GM23338 (cell line): ENCODE measurements around the gene COTL1. TPM values are rescaled to one million over a fixed set of nuclear protein-coding genes. Genes with fewer than 3 reads are reported as not detected.

ENCODE experiments used
- ATAC-seq: fragments of 200-7000 bp; cut with Tn5 transposase; 3 replicates; pipeline ENCODE4 v1.9.1; 2020
- DNase-seq: peaks from one replicate; pipeline ENCODE4 v3.0.0-alpha.2; 2015; ENCODE audit warnings: low spot score
- H2AFZ ChIP-seq: fragments of 200-600 bp; sonication (generic); 2 replicates; pipeline ENCODE4 v1.8.0; 2016; ENCODE audit warnings: antibody characterized with exemption, mild to moderate bottlenecking, moderate library complexity
- H3F3A ChIP-seq: fragments of 200-600 bp; sonication (generic); replicated peaks from 2 replicates; pipeline ENCODE4 v1.8.0; 2017; ENCODE audit warnings: antibody characterized with exemption, mixed run types, low read depth
- H3K27ac ChIP-seq: fragments of 200-600 bp; sonication (generic); 2 replicates; pipeline ENCODE4 v1.6.1; 2016; ENCODE audit warnings: low read depth
- H3K27me3 ChIP-seq: fragments of 200-600 bp; sonication (generic); 2 replicates; pipeline ENCODE4 v1.8.0; 2016; ENCODE audit warnings: mild to moderate bottlenecking, mixed run types, moderate library complexity; ENCODE audit not compliant: insufficient read depth
- H3K36me3 ChIP-seq: fragments of 200-600 bp; sonication (generic); 2 replicates; pipeline ENCODE4 v1.8.0; 2016; ENCODE audit warnings: mild to moderate bottlenecking; ENCODE audit not compliant: insufficient read depth
- H3K4me1 ChIP-seq: fragments of 200-600 bp; sonication (generic); 2 replicates; pipeline ENCODE4 v1.8.0; 2016; ENCODE audit warnings: mild to moderate bottlenecking, moderate library complexity; ENCODE audit not compliant: insufficient read depth
- H3K4me2 ChIP-seq: fragments of 200-600 bp; sonication (generic); 2 replicates; pipeline ENCODE4 v1.7.1; 2017; ENCODE audit warnings: mixed run types
- H3K4me3 ChIP-seq: fragments of 200-600 bp; sonication (generic); 2 replicates; pipeline ENCODE4 v1.6.1; 2016; ENCODE audit warnings: mixed run types
- H3K79me2 ChIP-seq: fragments of 200-600 bp; sonication (generic); replicated peaks from 2 replicates; pipeline ENCODE4 v1.8.0; 2017; ENCODE audit warnings: mild to moderate bottlenecking; ENCODE audit not compliant: insufficient read depth
- H3K9me2 ChIP-seq: fragments of 200-600 bp; sonication (generic); 2 replicates; pipeline ENCODE4 v1.8.0; 2017; ENCODE audit not compliant: insufficient read depth
- H4K20me1 ChIP-seq: fragments of 200-600 bp; sonication (generic); replicated peaks from 2 replicates; pipeline ENCODE4 v1.8.0; 2017; ENCODE audit warnings: mild to moderate bottlenecking; ENCODE audit not compliant: insufficient read depth
- H3K27ac Mint-ChIP-seq: 2 replicates; pipeline ENCODE4 v1.8.0; 2020; ENCODE audit warnings: inconsistent platforms, mild to moderate bottlenecking, moderate library complexity, mixed read lengths
- H3K27me3 Mint-ChIP-seq: 3 replicates; pipeline ENCODE4 v1.8.0; 2022; ENCODE audit warnings: low read depth, mild to moderate bottlenecking, moderate library complexity, mixed read lengths, inconsistent platforms; ENCODE audit not compliant: insufficient read depth, poor library complexity
- H3K36me3 Mint-ChIP-seq: 3 replicates; pipeline ENCODE4 v1.8.0; 2021; ENCODE audit warnings: low read depth, mild to moderate bottlenecking, inconsistent platforms, moderate library complexity, mixed read lengths
- H3K4me1 Mint-ChIP-seq: 3 replicates; pipeline ENCODE4 v1.8.0; 2020; ENCODE audit warnings: mild to moderate bottlenecking, inconsistent platforms, mixed read lengths
- H3K4me3 Mint-ChIP-seq: 3 replicates; pipeline ENCODE4 v1.8.0; 2021; ENCODE audit warnings: moderate library complexity, mild to moderate bottlenecking, inconsistent platforms, mixed read lengths
- H3K9me3 Mint-ChIP-seq: 3 replicates; pipeline ENCODE4 v1.8.0; 2020; ENCODE audit warnings: moderate library complexity, mild to moderate bottlenecking, inconsistent platforms, mixed read lengths
- CREB1 ChIP-seq: fragments of 250-450 bp; sonication (Bioruptor Pico); IDR thresholded peaks from 2 replicates; pipeline ENCODE4 v1.5.0; 2020; ENCODE audit warnings: low read depth, mild to moderate bottlenecking, moderate library complexity
- ETS1 ChIP-seq: IDR thresholded peaks from 2 replicates; pipeline ENCODE4 v1.6.1; 2016; ENCODE audit warnings: antibody characterized with exemption
- EZH2 ChIP-seq: fragments of 200-600 bp; sonication (generic); IDR thresholded peaks from one replicate; pipeline ENCODE4 v1.8.0; 2017; ENCODE audit warnings: antibody characterized with exemption, mild to moderate bottlenecking, low read depth; ENCODE audit not compliant: unreplicated experiment
- EZH2phosphoT487 ChIP-seq: fragments of 200-600 bp; sonication (generic); IDR thresholded peaks from one replicate; pipeline ENCODE4 v1.8.1; 2018; ENCODE audit warnings: antibody characterized with exemption; ENCODE audit not compliant: unreplicated experiment
- JUNB ChIP-seq: IDR thresholded peaks from one replicate; pipeline ENCODE4 v1.6.1; 2016; ENCODE audit warnings: antibody characterized with exemption; ENCODE audit not compliant: unreplicated experiment
- NANOG ChIP-seq: IDR thresholded peaks from 2 replicates; pipeline ENCODE4 v1.6.1; 2016; ENCODE audit warnings: antibody characterized with exemption, borderline replicate concordance
- POLR2AphosphoS5 ChIP-seq: IDR thresholded peaks from 2 replicates; pipeline ENCODE4 v1.6.1; 2016; ENCODE audit warnings: antibody characterized with exemption, low read depth
- STAT1 ChIP-seq: IDR thresholded peaks from one replicate; pipeline ENCODE4 v1.6.1; 2016; ENCODE audit warnings: antibody characterized with exemption; ENCODE audit not compliant: unreplicated experiment
- ZNF114 ChIP-seq: fragments of 250-450 bp; sonication (Bioruptor Pico); IDR thresholded peaks from 2 replicates; pipeline ENCODE4 v1.5.0; 2020; ENCODE audit warnings: mild to moderate bottlenecking, moderate library complexity
- ZNF331 ChIP-seq: fragments of 250-450 bp; sonication (Bioruptor Pico); IDR thresholded peaks from 2 replicates; pipeline ENCODE4 v1.5.0; 2020; ENCODE audit warnings: low read depth, mild to moderate bottlenecking, moderate library complexity
- polyA plus RNA-seq: library from polyadenylated mRNA; unstranded; fragments of >200 nt; fragmentation: Nextera tagmentation; extraction: Ambion mirVana; gene quantifications from 2 replicates; pipeline ENCODE4 v1.2.1, GENCODE V29; 2016
- total RNA-seq: library from RNA; depleted of rRNA; stranded (reverse); fragments of >200 nt; shearing (Covaris generic); gene quantifications from 2 replicates; pipeline ENCODE4 v1.2.3, GENCODE V29; 2014
- TF ChIP-seq, protein P1 (sequence below): IDR thresholded peaks from one replicate; pipeline ENCODE4 v1.6.1; 2018; ENCODE audit warnings: antibody characterized with exemption; ENCODE audit not compliant: unreplicated experiment
- TF ChIP-seq, protein P2 (sequence below), 2 experiments: fragments of 200-600 bp in 1 of 2; sonication (generic) in 1 of 2; conservative IDR thresholded peaks; 2 replicates each; pipeline versions ENCODE4 v1.5.1 to v1.6.1; 2016 to 2017; ENCODE audit warnings: antibody characterized with exemption in 2 of 2, low read depth in 2 of 2, mild to moderate bottlenecking in 2 of 2, moderate library complexity in 1 of 2

COTL1 gene
- total and polyA plus RNA-seq, 2 experiments from 2014 or later: 117 to 166 TPM

DNA sequence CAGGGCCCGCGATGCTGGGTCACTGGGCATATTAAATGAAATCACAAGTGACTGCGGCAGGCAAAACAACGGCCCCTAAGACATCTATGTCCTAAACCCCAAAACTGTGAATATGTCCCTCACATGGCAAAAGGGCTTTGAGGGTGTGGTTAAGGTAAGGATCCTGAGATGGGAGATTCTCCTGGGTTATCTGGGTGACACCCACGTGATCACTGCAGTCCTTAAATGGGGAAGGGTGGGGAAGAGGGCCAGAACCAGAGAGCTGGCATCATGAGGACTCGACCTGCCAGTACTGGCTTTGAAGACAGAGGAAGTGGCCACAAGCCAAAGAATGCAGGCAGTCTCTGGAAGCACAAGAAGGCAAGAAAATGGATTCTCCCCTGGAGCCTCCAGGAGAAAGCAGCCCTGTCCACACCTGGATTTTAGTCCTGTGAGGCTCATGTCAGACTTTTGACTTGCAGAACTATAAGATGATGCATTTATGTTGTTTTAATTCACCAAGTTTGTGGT lies 12.5 kb downstream of the COTL1 start:
- no peak overlapping the region for H3K27ac ChIP-seq
- peaks cover 13% of the 10 kb centered on the region for H3F3A ChIP-seq
- peaks cover 39% of the 10 kb centered on the region for H3K4me1 Mint-ChIP-seq
- H3K36me3 ChIP-seq: no peaks in the 10 kb centered on the region
- no peak overlapping the region for H3K4me2 ChIP-seq
- H3K79me2 ChIP-seq: peaks cover 85% of the 10 kb centered on the region
- H3K27ac Mint-ChIP-seq: no peak overlapping the region
- H3K4me3 ChIP-seq: no peak overlapping the region
- no peaks in the 10 kb centered on the region for H3K27me3 ChIP-seq
- H3K9me2 ChIP-seq: no peaks in the 10 kb centered on the region
- no peak overlapping the region for H2AFZ ChIP-seq
- peaks cover 20% of the 10 kb centered on the region for H3K27me3 Mint-ChIP-seq
- H3K4me3 Mint-ChIP-seq: no peak overlapping the region
- TF ChIP-seq ETS1: no peak
- peaks cover 24% of the 10 kb centered on the region for H3K4me1 ChIP-seq
- H3K36me3 Mint-ChIP-seq: peaks cover 27% of the 10 kb centered on the region
- peaks cover 35% of the 10 kb centered on the region for H4K20me1 ChIP-seq
- peaks cover 3% of the 10 kb centered on the region; the same call in 2 of the 3 replicates for H3K9me3 Mint-ChIP-seq
- no peak for ATAC-seq
- DNase-seq: no peak

GRCh38 chr16:84604477-84605013 lies 13.3 kb downstream of the COTL1 start:
- Mint-ChIP-seq H3K4me3 (peak overlapping the region; percentile 32; the same call in 1 of the 3 replicates), H3K27me3 (peaks cover 24% of the 10 kb centered on the region), H3K9me3 (peaks cover 3% of the 10 kb centered on the region; the same call in 2 of the 3 replicates), H3K27ac (peak overlapping the region; percentile 54; the same call in 1 of the 2 replicates), H3K4me1 (peaks cover 47% of the 10 kb centered on the region), H3K36me3 (peaks cover 22% of the 10 kb centered on the region)
- H3K4me2 ChIP-seq: peak overlapping the region; percentile 60; the same call in 1 of the 2 replicates
- peaks cover 27% of the 10 kb centered on the region for H4K20me1 ChIP-seq
- DNase-seq (no peak), ATAC-seq (peak; percentile 27)
- no peak overlapping the region for H3K4me3 ChIP-seq
- H2AFZ ChIP-seq: no peak overlapping the region
- H3F3A ChIP-seq: peaks cover 13% of the 10 kb centered on the region
- H3K27ac ChIP-seq: peak overlapping the region; percentile 59; the same call in 1 of the 2 replicates
- no peaks in the 10 kb centered on the region for H3K9me2 ChIP-seq
- H3K36me3 ChIP-seq: no peaks in the 10 kb centered on the region
- peaks cover 76% of the 10 kb centered on the region for H3K79me2 ChIP-seq
- H3K27me3 ChIP-seq: no peaks in the 10 kb centered on the region
- H3K4me1 ChIP-seq: peaks cover 29% of the 10 kb centered on the region
- TF ChIP-seq ZNF114 (CRISPR knock-in tag) (no peak), ZNF331 (CRISPR knock-in tag) (no peak), JUNB (no peak), EZH2 (no peak), STAT1 (no peak), NANOG (no peak), EZH2phosphoT487 (no peak), ETS1 (no peak), CREB1 (no peak), POLR2AphosphoS5 (no peak)
- TF ChIP-seq, protein P1, sequence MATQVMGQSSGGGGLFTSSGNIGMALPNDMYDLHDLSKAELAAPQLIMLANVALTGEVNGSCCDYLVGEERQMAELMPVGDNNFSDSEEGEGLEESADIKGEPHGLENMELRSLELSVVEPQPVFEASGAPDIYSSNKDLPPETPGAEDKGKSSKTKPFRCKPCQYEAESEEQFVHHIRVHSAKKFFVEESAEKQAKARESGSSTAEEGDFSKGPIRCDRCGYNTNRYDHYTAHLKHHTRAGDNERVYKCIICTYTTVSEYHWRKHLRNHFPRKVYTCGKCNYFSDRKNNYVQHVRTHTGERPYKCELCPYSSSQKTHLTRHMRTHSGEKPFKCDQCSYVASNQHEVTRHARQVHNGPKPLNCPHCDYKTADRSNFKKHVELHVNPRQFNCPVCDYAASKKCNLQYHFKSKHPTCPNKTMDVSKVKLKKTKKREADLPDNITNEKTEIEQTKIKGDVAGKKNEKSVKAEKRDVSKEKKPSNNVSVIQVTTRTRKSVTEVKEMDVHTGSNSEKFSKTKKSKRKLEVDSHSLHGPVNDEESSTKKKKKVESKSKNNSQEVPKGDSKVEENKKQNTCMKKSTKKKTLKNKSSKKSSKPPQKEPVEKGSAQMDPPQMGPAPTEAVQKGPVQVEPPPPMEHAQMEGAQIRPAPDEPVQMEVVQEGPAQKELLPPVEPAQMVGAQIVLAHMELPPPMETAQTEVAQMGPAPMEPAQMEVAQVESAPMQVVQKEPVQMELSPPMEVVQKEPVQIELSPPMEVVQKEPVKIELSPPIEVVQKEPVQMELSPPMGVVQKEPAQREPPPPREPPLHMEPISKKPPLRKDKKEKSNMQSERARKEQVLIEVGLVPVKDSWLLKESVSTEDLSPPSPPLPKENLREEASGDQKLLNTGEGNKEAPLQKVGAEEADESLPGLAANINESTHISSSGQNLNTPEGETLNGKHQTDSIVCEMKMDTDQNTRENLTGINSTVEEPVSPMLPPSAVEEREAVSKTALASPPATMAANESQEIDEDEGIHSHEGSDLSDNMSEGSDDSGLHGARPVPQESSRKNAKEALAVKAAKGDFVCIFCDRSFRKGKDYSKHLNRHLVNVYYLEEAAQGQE: no peak
- TF ChIP-seq, protein P2, sequence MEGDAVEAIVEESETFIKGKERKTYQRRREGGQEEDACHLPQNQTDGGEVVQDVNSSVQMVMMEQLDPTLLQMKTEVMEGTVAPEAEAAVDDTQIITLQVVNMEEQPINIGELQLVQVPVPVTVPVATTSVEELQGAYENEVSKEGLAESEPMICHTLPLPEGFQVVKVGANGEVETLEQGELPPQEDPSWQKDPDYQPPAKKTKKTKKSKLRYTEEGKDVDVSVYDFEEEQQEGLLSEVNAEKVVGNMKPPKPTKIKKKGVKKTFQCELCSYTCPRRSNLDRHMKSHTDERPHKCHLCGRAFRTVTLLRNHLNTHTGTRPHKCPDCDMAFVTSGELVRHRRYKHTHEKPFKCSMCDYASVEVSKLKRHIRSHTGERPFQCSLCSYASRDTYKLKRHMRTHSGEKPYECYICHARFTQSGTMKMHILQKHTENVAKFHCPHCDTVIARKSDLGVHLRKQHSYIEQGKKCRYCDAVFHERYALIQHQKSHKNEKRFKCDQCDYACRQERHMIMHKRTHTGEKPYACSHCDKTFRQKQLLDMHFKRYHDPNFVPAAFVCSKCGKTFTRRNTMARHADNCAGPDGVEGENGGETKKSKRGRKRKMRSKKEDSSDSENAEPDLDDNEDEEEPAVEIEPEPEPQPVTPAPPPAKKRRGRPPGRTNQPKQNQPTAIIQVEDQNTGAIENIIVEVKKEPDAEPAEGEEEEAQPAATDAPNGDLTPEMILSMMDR (conservative IDR thresholded peaks at IDR 0.05; ENCODE audit: low read depth in 2 of 2): no peak
